ENCODE measurements around the gene SBF2.

- TF ChIP-seq CTCF (IDR thresholded peaks at IDR 0.05) (no peak), POLR2A (IDR thresholded peaks at IDR 0.05) (no peak)
These were observed 28.4 kb upstream of the SBF2 start for GRCh38 chr11:10322401-10322800.
